ENCODE data around the gene FOXR1.
A peak's percentile ranks its signal among the peaks of the same experiment; 100 is the strongest.

Gene FOXR1

DNA sequence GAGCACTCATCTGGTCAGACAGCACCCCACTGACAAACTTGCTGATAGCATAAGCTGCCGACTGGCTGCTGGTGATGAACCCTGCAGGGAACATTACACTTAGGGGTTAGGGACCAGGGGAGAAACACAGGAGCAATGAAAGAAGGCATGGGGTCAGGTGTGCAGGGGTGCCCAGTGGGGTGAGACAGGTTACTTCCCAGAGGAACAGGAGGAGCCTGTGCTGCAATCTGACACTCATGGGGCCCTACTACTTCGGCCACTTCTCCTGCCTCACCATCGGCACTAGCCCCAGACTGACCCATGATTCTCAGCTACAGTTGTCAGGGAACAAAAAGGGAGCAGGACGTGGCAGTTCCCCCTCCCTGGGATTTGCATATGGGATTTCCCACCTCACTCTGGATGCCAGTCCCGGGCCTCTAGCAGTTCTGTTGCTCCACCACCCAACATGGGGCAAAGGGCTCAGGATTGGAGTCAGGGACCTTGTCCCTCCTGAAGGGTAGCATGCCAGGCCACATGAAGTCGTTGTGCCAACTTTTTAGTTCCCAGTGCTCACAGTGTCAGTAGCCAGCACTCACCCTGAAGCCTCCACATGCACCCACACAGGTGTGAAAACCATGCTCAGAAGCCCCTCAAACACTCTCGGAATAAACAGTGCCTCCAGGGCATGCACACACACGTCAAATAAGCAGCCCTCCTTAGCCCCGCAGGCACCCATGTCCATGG, 56.9 kb downstream of the FOXR1 start:
- no peak for DNase-seq

DNA sequence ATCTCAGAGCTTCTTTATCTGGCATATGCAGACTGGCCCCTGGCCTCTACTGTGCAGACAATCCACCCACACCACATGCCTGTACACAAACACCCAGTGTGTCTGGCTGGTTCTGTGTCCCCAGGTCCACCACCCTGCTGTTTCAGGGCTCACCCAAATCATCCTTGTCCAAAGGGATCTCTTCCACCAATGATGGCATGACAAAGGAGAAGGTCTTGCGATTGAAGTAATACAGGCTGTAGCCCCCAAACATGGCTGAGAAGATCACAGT, 57.4 kb downstream of the FOXR1 start:
- DNase-seq = no peak

DNA sequence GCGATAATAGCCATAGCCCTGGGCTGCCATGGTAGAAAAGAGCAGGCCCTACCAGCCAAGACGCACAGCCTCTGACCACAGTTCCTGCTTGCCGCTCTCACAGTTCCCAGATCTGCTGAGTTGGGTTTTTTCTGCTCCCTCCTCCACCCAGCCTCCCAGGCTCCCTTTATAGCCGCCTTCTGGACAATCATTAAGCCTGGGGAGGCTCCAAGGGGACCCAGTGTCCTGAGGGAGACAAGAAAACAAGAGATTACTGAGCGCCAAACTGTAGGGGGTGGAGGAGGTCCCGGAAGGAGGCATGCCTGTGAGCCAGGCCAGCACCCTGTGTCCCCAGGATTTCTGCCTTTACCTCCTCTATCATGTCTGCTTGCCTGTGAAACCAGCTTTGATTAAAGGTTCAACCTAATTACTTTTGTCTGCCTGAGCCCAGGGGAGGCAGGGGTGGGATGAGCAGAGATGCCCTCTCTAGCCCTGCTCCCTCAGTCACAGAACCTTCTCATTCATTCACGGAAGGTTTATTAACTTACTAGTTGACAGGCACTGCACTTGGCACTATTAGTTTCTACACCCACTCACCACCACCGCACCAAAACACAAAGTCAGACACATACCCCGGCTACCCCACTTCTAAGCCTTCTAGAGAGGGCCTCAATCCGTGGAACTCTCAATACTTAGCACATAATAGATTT, 57.9 kb downstream of the FOXR1 start:
- DNase-seq = no peak

DNA sequence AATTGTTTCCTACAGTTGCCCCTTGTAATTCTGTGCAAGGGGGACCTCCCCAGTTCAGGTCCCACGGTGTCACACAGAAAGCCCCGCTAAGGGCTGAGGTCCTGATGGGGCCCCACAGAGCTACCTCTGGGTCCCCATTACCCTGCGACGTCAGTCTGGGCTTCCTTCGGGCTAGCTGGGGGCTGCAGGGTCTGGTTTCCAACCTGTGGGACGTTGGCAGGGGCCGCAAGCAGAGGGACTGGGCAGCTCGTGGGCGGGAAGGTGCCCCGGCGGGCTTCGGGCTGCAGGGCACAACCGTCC, 58.4 kb downstream of the FOXR1 start:
- no peak for DNase-seq

DNA sequence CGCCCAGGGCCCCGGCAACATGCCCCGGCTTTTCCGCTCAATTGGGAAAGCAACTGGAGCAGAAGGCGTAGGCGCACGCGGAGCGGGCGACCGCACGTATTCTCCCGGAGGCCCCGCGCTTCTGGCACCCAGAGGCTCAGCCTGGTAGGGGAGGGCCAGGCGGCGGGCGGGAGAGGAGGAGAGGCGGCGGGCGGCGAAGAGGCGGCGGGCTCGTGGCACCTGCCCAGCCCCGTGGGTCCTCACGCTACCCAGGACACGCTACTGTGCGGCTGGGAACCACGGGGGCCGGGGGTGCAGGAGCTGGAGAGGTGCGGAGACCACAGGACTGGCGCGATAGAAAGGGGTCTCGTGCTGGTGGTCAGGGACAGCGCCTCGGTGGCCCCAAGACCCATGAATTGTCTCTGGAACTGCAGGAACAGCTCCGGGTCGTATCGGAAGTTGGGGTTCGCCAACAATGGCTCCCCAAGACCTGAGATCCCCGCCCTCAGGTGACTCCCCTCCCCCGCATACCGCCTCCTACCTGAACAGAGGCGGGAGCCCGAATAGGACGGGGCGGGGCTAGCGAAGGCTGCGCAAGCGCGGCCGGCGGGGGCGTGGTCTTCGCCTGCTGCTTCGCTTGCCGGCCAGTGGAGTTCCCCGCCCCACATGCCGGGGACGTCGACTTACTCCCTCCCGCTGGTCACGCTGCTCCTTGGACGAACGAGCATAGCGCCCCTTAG, 58.9 kb downstream of the FOXR1 start, which contains the start of gene SLC37A4:
SLC37A4 (minus strand) TSS at position 549 of the 719 bp plus-strand sequence.
- peak; percentile 86 for DNase-seq
